Measurements from ENCODE around the gene ARL13B. TPM values are rescaled to one million over a fixed set of nuclear protein-coding genes. Genes with fewer than 3 reads are reported as not detected.
A peak's percentile ranks its signal among the peaks of the same experiment; 100 is the strongest.

The ARL13B gene
- total RNA-seq, 1 donor from 2014 or later: 12.2 TPM

GRCh38 chr3:93973131-93974126 lies 6.5 kb upstream of the ARL13B start, which contains the start of gene PROS1:
Gene PROS1, minus strand, starts transcription at chr3:93973896. Its CDS starts 147 bp downstream, at chr3:93973749.
- H3K36me3 Mint-ChIP-seq (ENCODE audit: low read depth): no peaks in the 10 kb centered on the region
- no peak for DNase-seq (ENCODE audit: low spot score)
- H3K9me3 Mint-ChIP-seq (ENCODE audit: low read depth): no peaks in the 10 kb centered on the region
- peak within 1 kb of the TSS; percentile 76 for H3K4me3 Mint-ChIP-seq (ENCODE audit: unreplicated experiment)
- TF ChIP-seq CTCF (IDR thresholded peaks at IDR 0.05): peak; percentile 51
- H3K27me3 Mint-ChIP-seq (ENCODE audit: low read depth): no peaks in the 10 kb centered on the region
- peaks cover 29% of the 10 kb centered on the region for H3K4me1 Mint-ChIP-seq (ENCODE audit: low read depth)
- peak within 1 kb of the TSS; percentile 95 for H3K27ac Mint-ChIP-seq (ENCODE audit: unreplicated experiment)

GRCh38 chr3:93981649-93982048 lies 1.7 kb downstream of the ARL13B start:
- TF ChIP-seq CTCF (IDR thresholded peaks at IDR 0.05): no peak
- DNase-seq (ENCODE audit: low spot score): no peak
- Mint-ChIP-seq H3K9me3 (ENCODE audit: low read depth) (no peaks in the 10 kb centered on the region), H3K36me3 (ENCODE audit: low read depth) (no peaks in the 10 kb centered on the region), H3K27me3 (ENCODE audit: low read depth) (no peaks in the 10 kb centered on the region), H3K4me3 (ENCODE audit: unreplicated experiment) (no peak overlapping the region), H3K4me1 (ENCODE audit: low read depth) (peaks cover 25% of the 10 kb centered on the region), H3K27ac (ENCODE audit: unreplicated experiment) (no peak overlapping the region)

GRCh38 chr3:93983408-93983807 lies 3.5 kb downstream of the ARL13B start:
- no peak for DNase-seq (ENCODE audit: low spot score)
- TF ChIP-seq CTCF (IDR thresholded peaks at IDR 0.05): no peak
- H3K27me3 Mint-ChIP-seq (ENCODE audit: low read depth): no peaks in the 10 kb centered on the region
- H3K9me3 Mint-ChIP-seq (ENCODE audit: low read depth): no peaks in the 10 kb centered on the region
- H3K27ac Mint-ChIP-seq (ENCODE audit: unreplicated experiment): no peak overlapping the region
- no peak overlapping the region for H3K4me3 Mint-ChIP-seq (ENCODE audit: unreplicated experiment)
- no peaks in the 10 kb centered on the region for H3K36me3 Mint-ChIP-seq (ENCODE audit: low read depth)
- H3K4me1 Mint-ChIP-seq (ENCODE audit: low read depth): peaks cover 34% of the 10 kb centered on the region

- Mint-ChIP-seq H3K9me3 (ENCODE audit: low read depth) (no peaks in the 10 kb centered on the region), H3K27me3 (ENCODE audit: low read depth) (no peaks in the 10 kb centered on the region), H3K27ac (ENCODE audit: unreplicated experiment) (no peak overlapping the region), H3K4me1 (ENCODE audit: low read depth) (peaks cover 35% of the 10 kb centered on the region), H3K4me3 (ENCODE audit: unreplicated experiment) (no peak overlapping the region), H3K36me3 (ENCODE audit: low read depth) (no peaks in the 10 kb centered on the region)
- TF ChIP-seq CTCF (IDR thresholded peaks at IDR 0.05): no peak
- no peak for DNase-seq (ENCODE audit: low spot score)
Measured at GRCh38 chr3:93984618-93985017, 4.7 kb downstream of the ARL13B start.

- H3K27ac Mint-ChIP-seq (ENCODE audit: unreplicated experiment): peak overlapping the region; percentile 55
- no peak overlapping the region for H3K4me3 Mint-ChIP-seq (ENCODE audit: unreplicated experiment)
- H3K4me1 Mint-ChIP-seq (ENCODE audit: low read depth): peaks cover 14% of the 10 kb centered on the region
- DNase-seq (ENCODE audit: low spot score): no peak
- TF ChIP-seq CTCF (IDR thresholded peaks at IDR 0.05): no peak
- H3K36me3 Mint-ChIP-seq (ENCODE audit: low read depth): no peaks in the 10 kb centered on the region
- H3K27me3 Mint-ChIP-seq (ENCODE audit: low read depth): no peaks in the 10 kb centered on the region
- no peaks in the 10 kb centered on the region for H3K9me3 Mint-ChIP-seq (ENCODE audit: low read depth)
Measured at GRCh38 chr3:93988283-93988682, 8.3 kb downstream of the ARL13B start.
